WTC11 (cell line): ENCODE data around the gene POGZ. TPM values are rescaled to one million over a fixed set of nuclear protein-coding genes. Genes with fewer than 3 reads are reported as not detected.

Experiments
- ATAC-seq: fragments of 200-7000 bp; cut with Tn5 transposase; 2 replicates; pipeline ENCODE4 v1.10.0; 2021; ENCODE audit warnings: mild to moderate bottlenecking, moderate library complexity
- CTCF ChIA-PET: fragments of 300-600 bp; sonication (Branson Sonifier 250); formaldehyde crosslinking; loops from one replicate; lab custom pipeline; 2021; ENCODE audit warnings: antibody characterized with exemption; lab: Charles Lee
- POLR2A ChIA-PET: fragments of 350-600 bp; sonication (Branson Sonifier 250); formaldehyde crosslinking; loops from one replicate; lab custom pipeline; 2021; ENCODE audit warnings: antibody characterized with exemption; lab: Charles Lee
- DNase-seq: peaks from one replicate; pipeline ENCODE4 v3.0.0; 2021; ENCODE audit warnings: low spot score
- H3K27ac Mint-ChIP-seq: 2 replicates; pipeline ENCODE4 v1.8.0; 2021; ENCODE audit warnings: mixed read lengths
- H3K27me3 Mint-ChIP-seq: 2 replicates; pipeline ENCODE4 v1.8.0; 2021; ENCODE audit warnings: low read depth, mild to moderate bottlenecking, moderate library complexity, mixed read lengths
- H3K36me3 Mint-ChIP-seq: 2 replicates; pipeline ENCODE4 v1.8.0; 2021; ENCODE audit warnings: mixed read lengths
- H3K4me1 Mint-ChIP-seq: 2 replicates; pipeline ENCODE4 v1.8.0; 2022; ENCODE audit warnings: mixed read lengths
- H3K4me3 Mint-ChIP-seq: 2 replicates; pipeline ENCODE4 v1.8.0; 2021; ENCODE audit warnings: mild to moderate bottlenecking, moderate library complexity, mixed read lengths
- H3K9me3 Mint-ChIP-seq: 2 replicates; pipeline ENCODE4 v1.8.0; 2021; ENCODE audit warnings: mixed read lengths
- CREB1 ChIP-seq: sonication (generic); formaldehyde crosslinking; IDR thresholded peaks from 2 replicates; pipeline ENCODE4 v1.8.0; 2023; ENCODE audit warnings: mild to moderate bottlenecking, missing genetic modification reagents
- ERG ChIP-seq: fragments of 250-450 bp; sonication (Bioruptor Pico); IDR thresholded peaks from 2 replicates; pipeline ENCODE4 v1.8.0; 2021; ENCODE audit warnings: mild to moderate bottlenecking
- FOXJ3 ChIP-seq: sonication (generic); formaldehyde crosslinking; IDR thresholded peaks from 2 replicates; pipeline ENCODE4 v1.9.0; 2021; ENCODE audit warnings: missing genetic modification reagents, mild to moderate bottlenecking, borderline replicate concordance
- GRHL2 ChIP-seq: fragments of 250-450 bp; sonication (Bioruptor Pico); IDR thresholded peaks from 2 replicates; pipeline ENCODE4 v1.8.0; 2022; ENCODE audit warnings: mild to moderate bottlenecking, moderate library complexity; ENCODE audit not compliant: insufficient replicate concordance, severe bottlenecking
- GTF2I ChIP-seq: fragments of 250-450 bp; sonication (Bioruptor Pico); conservative IDR thresholded peaks from 2 replicates; pipeline ENCODE4 v1.4.0; 2021; ENCODE audit warnings: mild to moderate bottlenecking
- HMGXB4 ChIP-seq: sonication (generic); formaldehyde crosslinking; IDR thresholded peaks from 2 replicates; pipeline ENCODE4 v1.8.1; 2023; ENCODE audit warnings: mild to moderate bottlenecking, moderate library complexity, missing genetic modification reagents
- IRF1 ChIP-seq: sonication (generic); formaldehyde crosslinking; IDR thresholded peaks from 2 replicates; pipeline ENCODE4 v1.8.0; 2023; ENCODE audit warnings: missing genetic modification reagents
- KAT7 ChIP-seq: sonication (generic); formaldehyde crosslinking; IDR thresholded peaks from 2 replicates; pipeline ENCODE4 v1.8.1; 2023; ENCODE audit warnings: missing genetic modification reagents, mild to moderate bottlenecking, borderline replicate concordance
- MLX ChIP-seq: sonication (generic); formaldehyde crosslinking; IDR thresholded peaks from 2 replicates; pipeline ENCODE4 v1.8.1; 2023; ENCODE audit warnings: mild to moderate bottlenecking, missing genetic modification reagents, moderate library complexity
- NR1H2 ChIP-seq: sonication (generic); formaldehyde crosslinking; IDR thresholded peaks from 2 replicates; pipeline ENCODE4 v1.9.0; 2021; ENCODE audit warnings: mild to moderate bottlenecking, moderate library complexity, missing genetic modification reagents
- NR3C1 ChIP-seq: sonication (generic); formaldehyde crosslinking; conservative IDR thresholded peaks from 2 replicates; pipeline ENCODE4 v1.8.1; 2023; ENCODE audit warnings: low read depth, mild to moderate bottlenecking, missing genetic modification reagents
- RELA ChIP-seq: sonication (generic); formaldehyde crosslinking; IDR thresholded peaks from 2 replicates; pipeline ENCODE4 v1.8.1; 2022; ENCODE audit warnings: missing genetic modification reagents, mild to moderate bottlenecking, borderline replicate concordance
- RORB ChIP-seq: fragments of 250-450 bp; sonication (Bioruptor Pico); IDR thresholded peaks from 2 replicates; pipeline ENCODE4 v1.9.0; 2021; ENCODE audit warnings: mild to moderate bottlenecking
- SOX15 ChIP-seq: fragments of 250-450 bp; sonication (Bioruptor Pico); IDR thresholded peaks from 2 replicates; pipeline ENCODE4 v1.9.0; 2021; ENCODE audit warnings: mild to moderate bottlenecking
- SP1 ChIP-seq: sonication (generic); formaldehyde crosslinking; conservative IDR thresholded peaks from 2 replicates; pipeline ENCODE4 v1.8.1; 2022; ENCODE audit warnings: missing genetic modification reagents
- STAT6 ChIP-seq: sonication (generic); formaldehyde crosslinking; conservative IDR thresholded peaks from 2 replicates; pipeline ENCODE4 v1.8.1; 2023; ENCODE audit warnings: mild to moderate bottlenecking, low read depth, missing genetic modification reagents, moderate library complexity
- USF1 ChIP-seq: sonication (generic); formaldehyde crosslinking; IDR thresholded peaks from 2 replicates; pipeline ENCODE4 v1.8.0; 2022; ENCODE audit warnings: mild to moderate bottlenecking, missing genetic modification reagents
- ZMAT4 ChIP-seq: fragments of 250-450 bp; sonication (Bioruptor Pico); IDR thresholded peaks from 2 replicates; pipeline ENCODE4 v1.9.0; 2021; ENCODE audit warnings: mild to moderate bottlenecking
- ZNF219 ChIP-seq: sonication (generic); formaldehyde crosslinking; IDR thresholded peaks from 2 replicates; pipeline ENCODE4 v1.8.0; 2023; ENCODE audit warnings: missing genetic modification reagents, mild to moderate bottlenecking, borderline replicate concordance
- ZNF232 ChIP-seq: sonication (generic); formaldehyde crosslinking; IDR thresholded peaks from 2 replicates; pipeline ENCODE4 v1.8.0; 2022; ENCODE audit warnings: mild to moderate bottlenecking, missing genetic modification reagents
- total RNA-seq: library from RNA; stranded (reverse); gene quantifications from 3 replicates; pipeline ENCODE4 v1.2.3, GENCODE V29; 2021

Gene POGZ
- total RNA-seq, 1 experiment from 2014 or later, result 88.1 TPM

GRCh38 chr1:151406176-151406575 lies 53.1 kb downstream of the POGZ start:
- ATAC-seq (no peak), DNase-seq (no peak)
- no peaks in the 10 kb centered on the region for H3K27me3 Mint-ChIP-seq
- H3K9me3 Mint-ChIP-seq, result no peaks in the 10 kb centered on the region
- H3K36me3 Mint-ChIP-seq, result peaks cover 74% of the 10 kb centered on the region
- H3K4me1 Mint-ChIP-seq, result no peaks in the 10 kb centered on the region
- POLR2A ChIA-PET, result interaction anchor here (1.1 kb wide), 1 partner anchor 65 kb away, joined by 3 read pairs; no protein-coding TSS in a partner anchor
- no peak for TF ChIP-seq STAT6 (CRISPR knock-in tag)
- TF ChIP-seq SOX15, result no peak
- TF ChIP-seq RORB (CRISPR knock-in tag), result no peak
- TF ChIP-seq ERG (CRISPR knock-in tag), result no peak
- TF ChIP-seq NR1H2 (CRISPR knock-in tag), result no peak
- no peak for TF ChIP-seq RELA
- TF ChIP-seq SP1 (CRISPR knock-in tag), result no peak
- TF ChIP-seq IRF1 (CRISPR knock-in tag), result no peak
- no peak for TF ChIP-seq ZMAT4 (CRISPR knock-in tag)
- no peak for TF ChIP-seq GTF2I (CRISPR knock-in tag)
- no peak for TF ChIP-seq GRHL2
- no peak for TF ChIP-seq USF1 (CRISPR knock-in tag)
- no peak for TF ChIP-seq FOXJ3
- TF ChIP-seq ZNF219 (CRISPR knock-in tag), result no peak
- TF ChIP-seq MLX (CRISPR knock-in tag), result no peak
- no peak for TF ChIP-seq HMGXB4 (CRISPR knock-in tag)
- no peak for TF ChIP-seq CREB1 (CRISPR knock-in tag)
- no peak for TF ChIP-seq NR3C1 (CRISPR knock-in tag)
- TF ChIP-seq ZNF232 (CRISPR knock-in tag), result no peak
- TF ChIP-seq KAT7 (CRISPR knock-in tag), result no peak
- no peak overlapping the region for H3K4me3 Mint-ChIP-seq
- CTCF ChIA-PET, result interaction anchor here (0.5 to 2.1 kb wide), 2 partner anchors 10 to 105 kb away, joined by 3 to 6 read pairs; no protein-coding TSS in a partner anchor
- H3K27ac Mint-ChIP-seq, result no peak overlapping the region
